A204.1 (cell line): ENCODE data around the gene AMN.
"Not testable (repeated sequence)": the region's sequence is repeated elsewhere in the genome, so short reads cannot be mapped to it uniquely, and the experiment has no call there.

Experiments
- FAIRE-seq: peaks from 2 replicates; lab custom pipeline; 2012; peaks lifted over from hg19 to GRCh38; lab: Jason Lieb, UNC

The AMN gene

DNA sequence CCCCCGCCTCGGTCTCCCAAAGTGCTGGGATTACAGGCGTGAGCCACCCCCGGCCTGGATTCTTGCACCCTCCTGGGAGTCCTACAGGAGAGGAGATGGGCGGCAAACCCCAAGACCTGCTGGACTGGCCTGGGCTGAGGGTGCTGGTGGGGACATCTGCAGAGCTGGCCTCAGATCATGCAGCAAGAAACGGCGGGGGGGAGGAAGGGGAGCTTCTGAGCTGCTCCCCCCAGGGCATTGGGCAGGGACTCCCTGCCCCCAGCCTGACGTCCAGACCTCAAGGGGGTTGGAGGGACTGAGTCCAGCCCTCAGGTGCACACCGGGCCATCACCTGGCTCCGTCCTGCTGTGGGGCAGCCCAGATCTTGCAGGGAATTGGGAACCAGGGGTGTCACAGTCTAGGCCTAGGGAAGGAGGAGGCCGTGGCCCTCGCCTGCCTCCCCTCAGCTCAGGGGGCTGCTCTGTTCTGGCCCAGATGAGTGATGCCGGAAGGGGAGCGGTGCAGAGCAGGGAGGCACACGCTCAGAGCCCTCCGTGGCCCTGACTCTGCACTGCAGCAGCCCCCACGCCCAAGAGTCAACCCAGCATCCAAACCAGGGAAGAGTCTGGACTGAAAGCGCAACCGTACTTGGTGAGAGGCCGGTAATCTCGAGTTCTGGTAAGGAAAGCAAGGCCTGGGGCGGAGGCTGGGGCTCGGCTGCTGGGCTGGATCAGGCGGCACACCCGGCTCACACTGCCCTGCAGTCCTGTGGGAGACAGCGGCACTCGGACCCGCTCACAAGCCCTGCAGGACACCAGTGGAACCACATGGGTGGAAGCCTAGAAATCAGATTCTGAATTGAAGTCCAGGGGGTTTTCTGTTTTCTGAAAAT, 8.9 kb upstream of the AMN start:
- FAIRE-seq, result no peak

DNA sequence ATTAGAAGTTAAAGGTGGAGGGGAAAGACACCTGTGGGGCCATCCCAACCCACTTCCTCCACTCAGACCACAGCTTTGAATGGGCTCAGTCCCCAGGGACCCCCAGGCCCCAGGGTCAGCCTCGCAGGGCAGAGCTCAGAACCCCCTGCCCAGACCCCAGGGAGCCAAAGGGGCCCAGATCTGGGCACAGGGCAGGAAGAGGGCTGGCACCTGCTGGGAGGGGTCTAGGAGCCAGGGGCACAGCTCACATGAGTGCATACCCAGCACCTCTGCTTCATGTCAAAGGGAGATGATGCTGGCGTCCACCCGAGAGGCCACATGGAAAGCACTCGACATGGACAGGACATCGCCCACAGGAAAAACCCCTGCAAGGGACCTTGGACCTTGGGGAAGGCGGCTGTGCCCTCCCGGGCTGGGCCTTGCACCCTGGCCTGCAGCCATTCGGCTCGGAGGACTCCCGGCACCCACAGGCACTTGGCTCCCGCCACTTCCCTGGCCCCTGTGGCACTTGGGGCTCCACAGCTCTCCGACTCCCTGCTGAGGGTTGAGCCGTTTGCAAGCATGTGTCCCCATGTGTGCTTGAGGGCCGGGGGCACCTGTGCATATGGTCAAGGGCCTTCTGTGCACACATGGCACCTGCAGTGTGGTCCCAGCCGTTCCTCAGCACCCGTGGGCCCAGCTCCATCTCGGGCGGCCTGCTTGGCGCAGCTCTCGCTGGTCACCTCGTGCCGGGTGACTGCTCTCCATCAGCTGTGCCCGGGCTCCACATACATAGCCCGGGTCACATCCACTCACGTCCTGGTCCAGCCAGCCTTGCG, 7.8 kb upstream of the AMN start:
- FAIRE-seq, result no peak

DNA sequence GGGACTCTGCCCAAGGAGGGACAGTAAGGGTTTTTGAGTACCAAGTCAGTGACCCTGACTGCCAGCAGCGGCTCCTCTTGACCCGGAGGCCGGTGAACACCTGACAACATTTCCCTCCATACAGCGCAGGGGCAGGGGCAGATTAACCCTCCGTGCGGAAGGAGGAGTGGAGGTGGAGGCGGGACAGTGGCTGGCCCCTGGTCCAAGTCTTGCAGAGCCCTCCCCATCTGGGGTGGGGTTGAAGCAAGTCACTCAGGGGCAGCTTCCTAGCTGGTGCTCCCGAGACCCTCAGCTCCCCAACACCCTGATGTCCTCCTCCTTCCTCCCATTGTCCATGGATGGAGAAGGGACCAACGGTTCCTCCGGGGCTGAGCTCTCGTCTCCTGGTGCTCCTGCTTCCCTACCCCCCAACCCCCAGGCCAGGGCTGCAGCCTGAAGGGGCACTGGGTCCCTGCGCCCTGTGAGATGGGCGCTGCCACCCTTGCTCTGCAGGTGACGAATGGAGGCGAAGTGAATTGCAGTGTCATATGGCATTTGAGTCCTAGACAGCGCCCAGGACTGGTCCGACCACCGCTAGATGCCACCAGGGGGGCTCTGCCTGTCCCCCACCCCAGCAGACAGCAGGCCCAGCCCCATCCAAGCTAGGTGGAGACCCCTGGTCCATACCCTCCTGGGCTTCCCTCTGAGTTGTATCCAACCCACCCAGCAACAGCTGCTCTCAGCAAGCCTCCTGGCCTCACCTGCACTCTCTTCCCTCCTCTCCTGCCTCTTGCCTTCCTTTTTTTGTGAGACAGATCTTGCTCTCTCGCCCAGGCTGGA, 7.0 kb upstream of the AMN start:
- FAIRE-seq, result no peak

DNA sequence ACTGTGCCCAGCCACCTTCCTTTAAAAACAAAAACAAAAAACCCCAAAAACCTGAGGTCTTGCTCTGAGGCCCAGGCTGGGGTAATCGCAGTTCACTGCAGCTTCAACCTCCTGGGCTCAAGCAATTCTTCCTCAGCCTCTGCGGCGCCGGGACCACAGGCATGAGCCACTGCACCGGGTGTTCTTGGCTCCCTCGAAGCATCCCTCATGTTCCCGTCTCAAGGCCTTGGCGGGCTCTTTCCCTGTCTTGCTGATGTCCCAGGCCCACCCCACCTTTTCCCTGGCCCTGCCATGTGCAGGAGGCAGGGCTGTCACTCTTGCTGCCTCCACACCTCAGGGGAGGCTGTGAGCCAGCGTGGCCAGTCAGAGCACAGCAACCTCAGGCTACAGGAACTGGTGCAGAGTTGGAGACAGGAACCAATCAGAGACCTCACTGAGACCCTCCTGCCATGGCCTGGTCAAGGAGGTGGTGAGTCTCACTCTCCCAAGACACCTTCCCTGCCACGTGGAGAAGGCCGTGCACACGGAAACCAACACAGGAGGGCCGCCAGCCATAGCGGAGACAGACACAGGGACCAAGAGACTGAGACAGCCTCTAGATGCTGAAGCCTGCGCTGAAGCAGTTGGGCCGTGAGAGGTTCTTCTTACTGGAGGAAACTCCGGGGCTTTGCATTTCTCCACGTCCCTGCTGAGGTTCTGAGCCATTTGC, 6.0 kb upstream of the AMN start:
- FAIRE-seq, result no peak

DNA sequence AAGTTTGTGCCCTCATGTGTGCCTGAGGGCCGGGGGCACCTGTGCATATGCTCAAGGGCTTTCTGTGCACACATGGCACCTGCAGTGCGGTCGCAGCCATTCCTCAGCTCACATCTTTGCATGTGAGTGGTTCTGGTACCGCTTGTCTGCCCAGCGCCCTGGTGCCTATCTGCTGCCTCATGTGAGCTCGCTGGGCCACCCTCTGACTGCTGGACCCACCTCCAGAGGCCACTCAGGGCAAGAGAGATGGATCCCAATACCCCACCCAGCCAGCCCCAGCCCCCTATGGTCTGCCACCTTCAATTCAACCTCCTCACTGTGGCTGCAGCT, 5.4 kb upstream of the AMN start:
- no peak for FAIRE-seq

DNA sequence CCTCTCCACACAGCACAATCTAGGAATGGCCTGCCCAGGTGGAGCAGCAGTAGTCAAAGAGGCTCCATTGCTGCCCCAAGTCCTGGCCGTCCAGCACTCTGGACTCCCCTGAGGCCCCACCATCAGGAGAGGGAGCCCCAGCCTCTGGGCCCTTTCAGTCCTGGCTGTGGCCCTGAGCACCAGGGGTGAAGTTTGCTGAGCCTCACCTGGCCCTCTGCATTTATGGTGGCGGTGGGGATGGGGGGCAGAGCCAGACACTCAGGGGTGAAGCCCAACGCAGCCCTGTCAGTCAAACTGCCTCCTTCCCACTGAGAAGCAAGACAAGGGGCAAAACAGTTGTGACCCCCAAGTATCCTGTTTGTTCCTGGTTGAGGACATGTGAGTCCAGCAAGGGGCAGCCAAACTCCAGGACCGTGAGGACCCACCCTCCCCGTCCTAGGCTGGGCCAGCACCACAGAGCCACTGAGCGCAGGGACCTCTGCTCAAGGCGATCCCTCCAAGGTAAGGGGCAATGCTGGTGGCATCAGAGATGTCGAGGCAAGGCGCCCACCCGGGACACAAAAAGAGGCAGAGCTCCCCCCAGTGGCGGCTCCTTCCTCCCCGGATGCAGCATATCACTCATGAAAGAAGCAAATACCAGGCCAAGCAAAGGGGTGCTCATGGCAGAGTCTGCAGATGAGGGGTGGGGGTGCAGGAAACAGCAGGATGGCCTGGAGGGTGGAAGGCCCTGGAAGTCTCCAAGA, 4.8 kb upstream of the AMN start:
- no peak for FAIRE-seq

DNA sequence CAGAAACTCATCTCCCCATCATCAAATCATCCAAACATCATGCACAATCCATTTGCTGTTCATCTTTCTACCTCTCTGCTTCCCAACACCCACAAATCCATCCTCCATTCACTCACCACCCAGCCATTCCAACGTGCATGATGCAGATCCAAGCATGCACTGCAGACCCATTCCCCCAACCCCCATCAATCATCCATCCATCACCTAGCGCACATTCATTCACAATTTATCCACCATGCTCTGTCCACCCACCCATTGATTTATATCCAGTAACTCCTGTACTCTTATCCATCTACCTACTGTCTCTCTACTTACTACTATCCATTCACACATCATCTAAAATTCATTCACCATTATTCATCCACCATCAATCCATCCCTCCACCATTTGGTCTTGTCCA, 4.0 kb upstream of the AMN start:
- FAIRE-seq, result no peak

DNA sequence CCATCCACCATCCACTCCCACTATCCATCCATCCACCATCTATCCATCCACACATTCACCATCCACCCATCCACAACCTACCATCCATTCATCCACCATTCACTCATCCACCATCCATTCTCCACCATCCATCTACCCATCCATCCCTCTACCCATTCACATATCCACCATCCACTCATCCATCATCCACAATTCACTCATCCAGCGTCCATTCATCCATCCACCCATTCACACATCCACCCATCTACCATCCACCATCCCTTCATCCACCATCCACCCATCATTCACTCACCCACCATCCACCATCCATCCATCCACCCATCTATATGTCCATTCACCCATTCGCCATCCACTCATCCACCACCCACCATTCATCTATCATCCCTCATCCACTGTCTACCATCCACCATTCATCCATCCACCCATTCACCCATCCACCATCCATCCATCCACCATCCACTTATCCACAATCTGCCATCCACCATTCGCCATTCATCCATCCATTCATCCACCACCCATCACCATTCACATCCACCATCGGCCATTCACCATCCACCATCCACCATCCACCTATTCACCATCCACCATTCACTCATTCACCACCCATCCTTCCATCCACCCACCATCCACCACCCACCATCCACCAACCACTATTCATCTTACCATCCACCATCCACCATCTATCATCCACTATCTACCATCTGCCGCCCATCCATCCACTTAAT, 2.0 kb upstream of the AMN start:
- FAIRE-seq, result no peak

DNA sequence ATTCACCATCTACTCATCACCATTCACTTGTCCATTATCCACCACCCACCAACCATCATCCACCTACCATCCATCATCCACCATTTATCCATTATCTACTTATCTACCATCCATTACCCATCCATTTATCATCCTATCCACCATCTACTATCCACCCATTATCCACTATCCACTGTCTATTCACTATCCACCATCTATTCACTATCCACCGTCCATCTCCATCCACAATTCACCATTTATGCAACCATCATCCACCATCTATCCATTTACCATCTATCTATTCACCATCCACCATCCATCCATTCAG, 1.5 kb upstream of the AMN start:
- FAIRE-seq, result no peak

DNA sequence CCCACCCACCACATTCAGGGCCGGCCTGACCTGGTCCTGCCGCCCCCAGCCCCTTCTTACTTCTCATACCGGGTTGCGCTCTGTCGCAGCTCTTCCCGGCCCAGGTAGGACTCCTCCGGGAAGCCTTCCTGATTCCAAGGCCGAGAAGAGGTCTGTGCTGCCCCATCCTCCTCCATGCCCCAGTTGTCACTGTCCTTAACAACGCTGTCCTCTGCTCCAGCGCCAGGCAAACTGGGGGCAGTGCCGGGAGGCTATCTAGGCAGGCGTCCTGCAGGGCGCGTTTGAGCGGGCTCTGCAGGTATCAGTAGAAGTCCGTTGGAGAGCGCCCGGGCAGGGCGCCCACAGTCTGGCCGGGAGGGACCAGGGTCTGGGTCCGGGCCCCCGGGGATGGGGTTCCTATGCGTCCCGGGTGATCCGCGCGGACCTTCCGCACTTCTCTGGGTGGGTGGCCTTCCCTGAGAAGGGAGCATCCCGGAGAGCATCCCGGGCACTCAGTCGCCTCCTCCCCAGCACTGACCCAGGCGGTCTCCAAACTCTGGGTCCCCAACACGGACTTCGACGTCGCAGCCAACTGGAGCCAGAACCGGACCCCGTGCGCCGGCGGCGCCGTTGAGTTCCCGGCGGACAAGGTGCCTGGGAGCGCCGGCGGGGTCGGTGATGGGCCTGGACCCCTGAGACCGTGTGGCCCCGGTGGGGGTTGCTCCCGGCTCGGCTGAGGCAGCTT, 900 bp downstream of the AMN start:
- FAIRE-seq, result no peak

DNA sequence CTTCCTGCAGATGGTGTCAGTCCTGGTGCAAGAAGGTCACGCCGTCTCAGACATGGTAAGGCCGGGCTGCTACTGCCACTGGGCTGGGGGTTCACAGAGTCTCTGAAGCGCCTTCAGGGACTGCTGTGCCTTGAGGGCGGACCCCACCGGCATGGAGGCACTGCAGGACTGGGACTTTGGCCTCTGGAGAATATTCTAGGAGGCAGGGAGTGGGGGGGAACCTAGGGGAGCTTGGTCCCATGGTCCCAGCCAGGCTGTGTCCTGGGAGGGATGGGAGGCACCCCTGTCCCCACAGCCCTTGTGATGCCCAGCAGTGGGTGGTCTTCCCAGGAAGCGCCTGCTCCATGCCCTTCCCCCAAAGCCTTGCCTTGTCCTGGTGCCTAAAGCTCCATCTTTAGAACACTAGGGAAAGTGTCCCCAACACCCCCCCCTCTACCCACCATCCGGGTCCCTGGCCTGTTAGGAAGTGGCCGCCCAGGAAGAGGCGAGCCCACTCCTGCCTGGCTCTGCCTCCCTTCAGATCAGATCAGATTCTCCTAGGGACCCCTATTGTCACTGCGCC, 1.5 kb downstream of the AMN start:
- FAIRE-seq, result no peak

DNA sequence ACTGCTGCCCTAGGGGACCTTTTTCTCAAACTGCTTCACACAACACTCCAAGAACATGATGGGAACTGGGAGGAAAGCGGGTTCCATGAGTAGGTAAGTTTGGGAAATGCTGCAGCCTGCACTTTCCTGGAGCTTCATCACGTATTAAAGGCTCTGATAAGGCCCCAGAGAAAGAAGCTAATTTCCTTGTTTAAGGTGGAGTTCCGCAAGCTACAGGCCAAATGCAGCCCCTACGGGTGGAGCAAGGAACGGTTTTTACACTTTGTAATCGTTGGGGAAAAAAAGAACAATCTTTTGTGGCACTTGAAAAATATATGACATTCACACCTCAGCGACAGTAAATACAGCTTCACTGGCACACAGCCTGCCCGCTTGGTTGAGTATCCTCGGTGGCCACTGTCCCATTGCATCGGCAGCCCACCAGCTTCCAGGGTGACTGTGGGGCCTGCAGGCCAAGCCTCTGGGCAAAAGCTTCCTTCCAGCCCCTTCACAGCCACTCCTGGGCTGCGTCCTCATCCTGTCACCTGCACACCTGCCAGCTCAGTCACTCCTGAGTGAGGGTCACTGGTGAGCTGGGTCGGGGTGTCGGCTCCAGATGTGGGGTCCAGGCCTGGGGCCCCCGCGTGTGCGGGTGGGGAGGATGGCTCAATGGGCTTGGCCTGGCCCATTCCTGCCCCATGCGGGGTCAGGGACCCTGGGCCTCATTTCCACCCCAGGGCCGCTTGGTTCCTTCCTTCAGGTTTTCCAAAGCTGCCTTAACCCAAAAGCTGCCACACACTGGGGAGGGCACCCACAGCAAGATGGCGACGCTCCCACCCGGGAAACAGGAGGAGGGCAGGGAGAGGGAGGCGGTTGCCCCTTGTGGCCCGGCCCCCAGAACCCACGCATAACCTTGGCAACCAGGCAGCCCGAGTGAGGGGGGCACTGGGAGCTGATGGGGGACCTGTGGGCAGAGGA, 2.4 kb downstream of the AMN start:
- FAIRE-seq, result no peak

DNA sequence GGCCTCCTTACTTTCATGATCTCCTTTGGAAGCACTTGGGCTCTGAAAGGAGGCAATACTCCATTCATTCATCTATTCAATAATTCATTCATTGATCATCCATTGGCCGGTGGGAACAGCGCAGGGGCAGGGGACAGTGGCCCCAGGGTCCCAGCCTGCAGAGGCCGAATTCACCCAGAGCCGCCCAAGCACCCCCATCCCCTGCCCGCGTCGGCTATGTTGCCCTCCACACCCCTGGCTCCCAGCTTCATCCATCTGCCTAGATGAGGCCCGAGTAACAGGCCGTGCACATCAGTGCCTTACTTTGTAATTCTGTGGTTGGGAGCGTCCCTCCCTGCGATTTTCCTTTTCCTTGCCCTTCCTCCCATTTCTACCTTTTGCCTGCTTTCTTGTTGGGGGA, 3.2 kb downstream of the AMN start:
- no peak for FAIRE-seq

DNA sequence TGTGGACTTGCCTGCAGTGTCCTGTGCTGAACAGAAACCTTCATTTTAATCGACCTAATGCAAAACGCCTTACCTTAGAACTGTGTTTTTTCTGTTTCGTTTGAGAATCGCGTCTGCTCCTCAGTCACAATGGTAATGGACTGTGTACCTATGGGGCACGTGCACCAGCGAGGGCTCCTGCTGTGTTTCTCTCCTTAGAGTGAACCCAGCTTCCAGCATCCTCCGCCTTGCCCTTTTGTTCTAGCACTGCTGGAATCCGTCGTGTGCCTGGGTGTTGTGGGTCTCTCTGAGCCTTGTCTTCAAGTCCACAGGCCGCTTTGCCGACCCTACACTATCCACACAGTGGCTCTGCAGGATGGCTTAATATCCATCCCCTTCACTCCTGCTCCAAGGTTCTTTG, 3.6 kb downstream of the AMN start:
- no peak for FAIRE-seq

DNA sequence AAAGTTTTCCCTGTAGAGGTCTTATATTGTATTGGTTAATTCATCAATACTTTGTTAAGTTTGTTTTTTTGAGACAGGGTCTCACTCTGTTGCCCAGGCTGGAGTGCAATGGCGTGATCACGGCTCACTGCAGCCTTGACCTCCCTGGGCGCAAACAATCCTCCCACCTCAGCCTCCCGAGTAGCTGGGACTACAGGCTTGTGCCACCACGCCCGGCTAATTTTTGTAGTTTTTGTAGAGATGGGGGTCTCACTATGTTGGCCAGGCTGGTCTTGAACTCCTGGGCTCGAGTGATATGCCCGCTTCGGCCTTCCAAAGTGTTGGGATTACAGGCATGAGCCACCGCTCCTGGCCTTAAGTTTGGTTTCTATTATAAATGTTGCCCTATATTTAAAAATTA, 4.4 kb downstream of the AMN start:
- FAIRE-seq, result not testable (repeated sequence)

DNA sequence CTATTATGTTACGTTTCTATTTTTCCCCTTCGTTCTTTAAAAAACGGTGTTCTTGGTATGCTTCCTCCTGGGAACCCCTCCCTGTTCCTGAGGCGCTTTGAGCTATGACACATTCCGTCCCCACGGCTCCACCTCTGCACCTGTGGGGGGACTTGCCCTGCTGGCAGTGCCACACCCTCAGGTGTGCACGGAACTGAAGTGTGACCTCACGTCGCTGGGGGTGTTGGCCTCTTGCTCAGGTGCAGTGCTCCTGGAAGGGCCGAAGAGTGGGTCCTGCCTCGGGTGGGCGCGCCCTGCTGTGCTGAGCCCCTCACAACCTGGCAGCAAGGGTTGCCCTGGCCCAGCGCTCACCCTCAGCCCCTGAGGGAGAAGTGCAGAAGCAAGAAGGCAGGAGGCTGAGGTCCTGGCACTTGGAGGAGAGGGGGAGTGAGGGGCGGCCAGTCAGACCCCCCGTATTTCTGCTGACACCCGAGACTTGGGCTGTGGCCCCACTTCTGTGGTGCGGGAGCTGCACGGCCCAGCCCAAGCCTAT, 4.9 kb downstream of the AMN start:
- FAIRE-seq, result no peak

DNA sequence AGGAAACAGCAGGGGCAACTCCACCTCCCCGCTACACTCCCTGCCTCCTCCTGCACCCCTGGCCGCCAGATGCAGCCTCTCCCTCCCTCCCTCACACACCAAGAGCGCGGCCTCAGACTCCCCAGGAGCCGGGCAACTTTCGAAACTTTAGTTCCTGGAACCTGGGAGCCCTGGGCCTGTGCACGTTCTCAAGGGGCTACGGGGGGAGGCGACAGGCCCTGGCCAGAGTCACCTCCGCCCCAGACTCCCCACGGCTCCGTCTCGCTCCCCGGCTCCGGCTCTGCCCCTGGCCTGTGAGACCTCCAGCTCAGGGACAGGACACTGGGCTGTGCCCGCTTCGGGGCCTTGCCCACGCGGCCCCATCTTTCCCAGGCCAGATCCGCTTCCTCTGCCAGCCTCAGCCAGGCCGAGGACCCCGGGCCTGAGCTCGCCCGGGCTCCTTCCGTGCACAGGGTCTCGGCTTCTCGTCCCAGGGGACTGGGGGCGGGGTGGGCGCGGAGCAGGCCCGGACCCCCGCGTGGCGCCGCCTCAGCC, 5.5 kb downstream of the AMN start:
- FAIRE-seq, result no peak
